NOMO-1 treated with DMSO at 0.1 percent for 48 hours (cell line): Measurements from ENCODE around the gene JSRP1.

Experiments
- DNase-seq: peaks from one replicate; lab custom pipeline; 2025; ENCODE audit not compliant: unreplicated experiment; lab: John Stamatoyannopoulos, UW

Gene JSRP1

GRCh38 chr19:2255982-2256685 is at the start of gene JSRP1:
Gene JSRP1 (minus strand): TSS chr19:2256417. CDS start chr19:2255314, 1,103 bp downstream.
- no peak for DNase-seq

- DNase-seq, result no peak
Observed at GRCh38 chr19:2305452-2306280, 49.4 kb upstream of the JSRP1 start.

GRCh38 chr19:2303211-2303798 is 47.1 kb upstream of the JSRP1 start:
- no peak for DNase-seq

- no peak for DNase-seq
Observed at GRCh38 chr19:2302319-2303210, 46.3 kb upstream of the JSRP1 start.

GRCh38 chr19:2300533-2300932 is 44.3 kb upstream of the JSRP1 start:
- no peak for DNase-seq

GRCh38 chr19:2296141-2296540 is 39.9 kb upstream of the JSRP1 start:
- DNase-seq, result no peak

- DNase-seq, result no peak
Observed at GRCh38 chr19:2294687-2295335, 38.6 kb upstream of the JSRP1 start.

GRCh38 chr19:2291185-2291751 is 35.1 kb upstream of the JSRP1 start:
- DNase-seq, result no peak

- DNase-seq, result no peak
Observed at GRCh38 chr19:2290441-2291184, 34.4 kb upstream of the JSRP1 start.

- peak; percentile 95 for DNase-seq
Observed at GRCh38 chr19:2289714-2290435, 33.7 kb upstream of the JSRP1 start.

- no peak for DNase-seq
Observed at GRCh38 chr19:2288818-2289713, 32.8 kb upstream of the JSRP1 start.

GRCh38 chr19:2288338-2288817 is 32.2 kb upstream of the JSRP1 start:
- peak; percentile 45 for DNase-seq

GRCh38 chr19:2287585-2288337 is 31.5 kb upstream of the JSRP1 start:
- no peak for DNase-seq

- no peak for DNase-seq
Observed at GRCh38 chr19:2286402-2287140, 30.4 kb upstream of the JSRP1 start.

- DNase-seq, result no peak
Observed at GRCh38 chr19:2283835-2284507, 27.8 kb upstream of the JSRP1 start.

GRCh38 chr19:2282862-2283237 is 26.6 kb upstream of the JSRP1 start:
- no peak for DNase-seq
